ENCODE data around the gene ASS1.

The ASS1 gene

DNA sequence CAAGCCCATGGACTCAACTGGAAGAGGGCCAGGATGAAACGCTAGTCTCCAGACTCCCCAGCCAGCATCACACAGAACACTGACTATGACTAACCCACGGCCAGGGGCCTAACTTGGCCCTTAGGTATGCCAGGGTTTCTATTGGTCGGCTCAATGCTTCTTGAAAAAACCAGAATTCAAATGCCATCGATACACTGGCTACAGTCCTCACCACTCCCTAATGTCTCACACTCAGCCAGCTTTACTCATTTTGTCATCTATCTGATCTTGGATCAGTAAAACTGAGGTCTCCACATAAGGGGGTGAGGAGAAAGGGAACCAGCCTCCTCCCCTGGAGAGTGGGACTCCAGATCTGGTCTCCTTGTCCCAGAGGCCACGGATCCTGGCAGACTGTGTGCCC is 75.2 kb downstream of the ASS1 start:
- ChIA-PET CTCF (interaction anchor here (0.7 kb wide), 1 partner anchor 30 kb away, joined by 3 read pairs; no protein-coding TSS in a partner anchor), POLR2A (no interaction called here)
- no peaks in the 10 kb centered on the region for H3K9me3 ChIP-seq (ENCODE audit: control insufficient read depth, insufficient read depth, low read depth, low read length)
- H3K4me3 ChIP-seq (ENCODE audit: low read depth, low read length) = no peak overlapping the region
- H3K27ac ChIP-seq (ENCODE audit: extremely low read depth, low read depth, low read length) = no peak overlapping the region
- TF ChIP-seq SP2 (tag by site-specific recombination; IDR thresholded peaks at IDR 0.05) = no peak
- TF ChIP-seq ZNF76 (tag by site-specific recombination; IDR thresholded peaks at IDR 0.05; ENCODE audit: borderline replicate concordance, low read depth) = no peak
- no peak for TF ChIP-seq SP3 (tag by site-specific recombination; IDR thresholded peaks at IDR 0.05)
- no peaks in the 10 kb centered on the region for H3K36me3 ChIP-seq (ENCODE audit: control insufficient read depth in 2 of 2, insufficient read depth in 1 of 2, low read length in 2 of 2)
- H3K4me1 ChIP-seq (ENCODE audit: control insufficient read depth, insufficient read depth, low read length) = no peaks in the 10 kb centered on the region

- Histone ChIP-seq H3K4me3 (ENCODE audit: low read depth, low read length) (no peak overlapping the region), H3K27ac (ENCODE audit: extremely low read depth, low read depth, low read length) (no peak overlapping the region), H3K36me3 (ENCODE audit: control insufficient read depth in 2 of 2, insufficient read depth in 1 of 2, low read length in 2 of 2) (no peaks in the 10 kb centered on the region), H3K4me1 (ENCODE audit: control insufficient read depth, insufficient read depth, low read length) (no peaks in the 10 kb centered on the region), H3K9me3 (ENCODE audit: control insufficient read depth, insufficient read depth, low read depth, low read length) (no peaks in the 10 kb centered on the region)
- CTCF ChIA-PET = no interaction called here
- TF ChIP-seq INSM2 (tag by site-specific recombination; IDR thresholded peaks at IDR 0.05) (no peak), ZEB2 (tag by site-specific recombination; IDR thresholded peaks at IDR 0.05) (no peak), ZNF19 (tag by site-specific recombination; IDR thresholded peaks at IDR 0.05; ENCODE audit: low read depth) (no peak), ZBTB21 (tag by site-specific recombination; IDR thresholded peaks at IDR 0.05) (no peak), SALL2 (tag by site-specific recombination; IDR thresholded peaks at IDR 0.05; ENCODE audit: borderline replicate concordance) (no peak), KLF16 (tag by site-specific recombination; IDR thresholded peaks at IDR 0.05) (no peak), ZNF10 (tag by site-specific recombination; IDR thresholded peaks at IDR 0.05) (no peak), YY1 (tag by site-specific recombination; IDR thresholded peaks at IDR 0.05) (no peak), ZFP37 (tag by site-specific recombination; IDR thresholded peaks at IDR 0.05) (no peak), AEBP2 (tag by site-specific recombination; IDR thresholded peaks at IDR 0.05; ENCODE audit: borderline replicate concordance) (no peak), ZNF24 (tag by site-specific recombination; IDR thresholded peaks at IDR 0.05) (no peak), ZNF146 (tag by site-specific recombination; IDR thresholded peaks at IDR 0.05) (no peak), ZNF645 (tag by site-specific recombination; IDR thresholded peaks at IDR 0.05) (no peak)
- TF ChIP-seq, protein P1, sequence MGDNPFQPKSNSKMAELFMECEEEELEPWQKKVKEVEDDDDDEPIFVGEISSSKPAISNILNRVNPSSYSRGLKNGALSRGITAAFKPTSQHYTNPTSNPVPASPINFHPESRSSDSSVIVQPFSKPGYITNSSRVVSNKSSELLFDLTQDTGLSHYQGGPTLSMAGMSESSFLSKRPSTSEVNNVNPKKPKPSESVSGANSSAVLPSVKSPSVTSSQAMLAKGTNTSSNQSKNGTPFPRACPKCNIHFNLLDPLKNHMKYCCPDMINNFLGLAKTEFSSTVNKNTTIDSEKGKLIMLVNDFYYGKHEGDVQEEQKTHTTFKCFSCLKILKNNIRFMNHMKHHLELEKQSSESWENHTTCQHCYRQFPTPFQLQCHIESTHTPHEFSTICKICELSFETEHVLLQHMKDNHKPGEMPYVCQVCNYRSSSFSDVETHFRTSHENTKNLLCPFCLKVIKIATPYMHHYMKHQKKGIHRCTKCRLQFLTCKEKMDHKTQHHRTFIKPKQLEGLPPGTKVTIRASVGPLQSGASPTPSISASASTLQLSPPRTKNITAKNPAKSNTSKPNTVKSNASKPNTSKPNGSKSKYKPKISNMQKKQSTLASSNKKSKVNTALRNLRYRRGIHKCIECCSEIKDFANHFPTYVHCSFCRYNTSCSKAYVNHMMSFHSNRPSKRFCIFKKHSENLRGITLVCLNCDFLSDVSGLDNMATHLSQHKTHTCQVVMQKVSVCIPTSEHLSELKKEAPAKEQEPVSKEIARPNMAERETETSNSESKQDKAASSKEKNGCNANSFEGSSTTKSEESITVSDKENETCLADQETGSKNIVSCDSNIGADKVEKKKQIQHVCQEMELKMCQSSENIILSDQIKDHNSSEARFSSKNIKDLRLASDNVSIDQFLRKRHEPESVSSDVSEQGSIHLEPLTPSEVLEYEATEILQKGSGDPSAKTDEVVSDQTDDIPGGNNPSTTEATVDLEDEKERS (tag by site-specific recombination; IDR thresholded peaks at IDR 0.05) = no peak
- TF ChIP-seq, protein P2, sequence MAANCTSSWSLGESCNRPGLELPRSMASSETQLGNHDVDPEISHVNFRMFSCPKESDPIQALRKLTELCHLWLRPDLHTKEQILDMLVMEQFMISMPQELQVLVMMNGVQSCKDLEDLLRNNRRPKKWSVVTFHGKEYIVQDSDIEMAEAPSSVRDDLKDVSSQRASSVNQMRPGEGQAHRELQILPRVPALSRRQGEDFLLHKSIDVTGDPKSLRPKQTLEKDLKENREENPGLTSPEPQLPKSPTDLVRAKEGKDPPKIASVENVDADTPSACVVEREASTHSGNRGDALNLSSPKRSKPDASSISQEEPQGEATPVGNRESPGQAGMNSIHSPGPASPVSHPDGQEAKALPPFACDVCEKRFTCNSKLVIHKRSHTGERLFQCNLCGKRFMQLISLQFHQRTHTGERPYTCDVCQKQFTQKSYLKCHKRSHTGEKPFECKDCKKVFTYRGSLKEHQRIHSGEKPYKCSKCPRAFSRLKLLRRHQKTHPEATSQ (tag by site-specific recombination; IDR thresholded peaks at IDR 0.05) = no peak
- TF ChIP-seq, protein P3, sequence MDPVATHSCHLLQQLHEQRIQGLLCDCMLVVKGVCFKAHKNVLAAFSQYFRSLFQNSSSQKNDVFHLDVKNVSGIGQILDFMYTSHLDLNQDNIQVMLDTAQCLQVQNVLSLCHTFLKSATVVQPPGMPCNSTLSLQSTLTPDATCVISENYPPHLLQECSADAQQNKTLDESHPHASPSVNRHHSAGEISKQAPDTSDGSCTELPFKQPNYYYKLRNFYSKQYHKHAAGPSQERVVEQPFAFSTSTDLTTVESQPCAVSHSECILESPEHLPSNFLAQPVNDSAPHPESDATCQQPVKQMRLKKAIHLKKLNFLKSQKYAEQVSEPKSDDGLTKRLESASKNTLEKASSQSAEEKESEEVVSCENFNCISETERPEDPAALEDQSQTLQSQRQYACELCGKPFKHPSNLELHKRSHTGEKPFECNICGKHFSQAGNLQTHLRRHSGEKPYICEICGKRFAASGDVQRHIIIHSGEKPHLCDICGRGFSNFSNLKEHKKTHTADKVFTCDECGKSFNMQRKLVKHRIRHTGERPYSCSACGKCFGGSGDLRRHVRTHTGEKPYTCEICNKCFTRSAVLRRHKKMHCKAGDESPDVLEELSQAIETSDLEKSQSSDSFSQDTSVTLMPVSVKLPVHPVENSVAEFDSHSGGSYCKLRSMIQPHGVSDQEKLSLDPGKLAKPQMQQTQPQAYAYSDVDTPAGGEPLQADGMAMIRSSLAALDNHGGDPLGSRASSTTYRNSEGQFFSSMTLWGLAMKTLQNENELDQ (tag by site-specific recombination; IDR thresholded peaks at IDR 0.05; ENCODE audit: low read depth) = no peak
- TF ChIP-seq, protein P4, sequence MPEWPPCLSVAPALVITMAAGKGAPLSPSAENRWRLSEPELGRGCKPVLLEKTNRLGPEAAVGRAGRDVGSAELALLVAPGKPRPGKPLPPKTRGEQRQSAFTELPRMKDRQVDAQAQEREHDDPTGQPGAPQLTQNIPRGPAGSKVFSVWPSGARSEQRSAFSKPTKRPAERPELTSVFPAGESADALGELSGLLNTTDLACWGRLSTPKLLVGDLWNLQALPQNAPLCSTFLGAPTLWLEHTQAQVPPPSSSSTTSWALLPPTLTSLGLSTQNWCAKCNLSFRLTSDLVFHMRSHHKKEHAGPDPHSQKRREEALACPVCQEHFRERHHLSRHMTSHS (tag by site-specific recombination; IDR thresholded peaks at IDR 0.05) = no peak
- POLR2A ChIA-PET = no interaction called here
Observed at GRCh38 chr9:130521715-130522114, 77.0 kb downstream of the ASS1 start.
